HCT116 (cell line): ENCODE results near the gene CCDC187. TPM values are rescaled to one million over a fixed set of nuclear protein-coding genes. Genes with fewer than 3 reads are reported as not detected.

Experiments used
- ATAC-seq: fragments of 200-7000 bp; cut with Tn5 transposase; 2 replicates; pipeline ENCODE4 v1.9.1; 2020; ENCODE audit warnings: mild to moderate bottlenecking, moderate library complexity
- BruUV-seq: library from RNA; stranded (reverse); fragments of 400-500 nt; replicated peaks from 2 replicates; lab custom pipeline; 2021; lab: Mats Ljungman, UMichigan
- CTCF ChIA-PET: fragments of 300-600 bp; sonication (Branson Sonifier 250); formaldehyde crosslinking; loops from one replicate; lab custom pipeline; 2021; ENCODE audit warnings: antibody characterized with exemption; lab: Charles Lee
- POLR2A ChIA-PET: fragments of 300-600, 350-600 bp; sonication (Branson Sonifier 250); formaldehyde crosslinking; loops from one replicate; lab custom pipeline; 2021; ENCODE audit warnings: antibody characterized with exemption; lab: Charles Lee
- RAD21 ChIA-PET, 2 experiments: fragments of 300-600 bp; sonication (Branson Sonifier 250); formaldehyde crosslinking; loops; one replicate each; lab custom pipeline; 2023; ENCODE audit warnings: low total read pairs in 2 of 2; ENCODE audit not compliant: uncharacterized antibody in 2 of 2, unreplicated experiment in 2 of 2, low non-redundant PET in 1 of 2; lab: Charles Lee
- DNase-seq: peaks from one replicate; pipeline ENCODE4 v3.0.0-alpha.2; 2010; ENCODE audit warnings: low read depth, low spot score
- H2AFZ ChIP-seq: fragments of 200-600 bp; shearing (Covaris generic), sonication (generic); 2 replicates; pipeline ENCODE4 v1.6.1; 2017; ENCODE audit warnings: low read depth, mixed run types, mixed read lengths, antibody characterized with exemption, low read length; ENCODE audit not compliant: poor library complexity, severe bottlenecking
- H3K27ac ChIP-seq: 2 replicates; pipeline ENCODE4 v1.5.1; 2012; ENCODE audit warnings: low read depth, low read length
- H3K27me3 ChIP-seq: fragments of 200-600 bp; sonication (generic); 2 replicates; pipeline ENCODE4 v1.6.1; 2016; ENCODE audit warnings: mixed run types, low read length, mixed read lengths; ENCODE audit not compliant: insufficient read depth
- H3K36me3 ChIP-seq, 2 experiments: fragments of 200-500 bp in 1 of 2; fragments of 200-600 bp in 1 of 2; sonication (Bioruptor generic) in 1 of 2; sonication (generic) in 1 of 2; 2 replicates each; pipeline versions ENCODE4 v1.5.1 to v1.6.1; 2014 to 2016; ENCODE audit warnings: low read length in 2 of 2, inconsistent platforms in 1 of 2, mixed read lengths in 1 of 2, mixed run types in 1 of 2; ENCODE audit not compliant: insufficient read depth in 2 of 2, control insufficient read depth in 1 of 2
- H3K4me1 ChIP-seq, 2 experiments: fragments of 200-600 bp in 1 of 2; sonication (generic) in 1 of 2; 2 replicates each; pipeline versions ENCODE4 v1.5.1 to v1.6.1; 2012 to 2017; ENCODE audit warnings: low read length in 2 of 2, inconsistent platforms in 1 of 2, mild to moderate bottlenecking in 1 of 2, mixed read lengths in 1 of 2, mixed run types in 1 of 2, moderate library complexity in 1 of 2; ENCODE audit not compliant: insufficient read depth in 2 of 2, control insufficient read depth in 1 of 2
- H3K4me2 ChIP-seq: fragments of 200-600 bp; sonication (generic); 2 replicates; pipeline ENCODE4 v1.6.1; 2017; ENCODE audit warnings: mixed run types, low read length, mixed read lengths
- H3K4me3 ChIP-seq, 2 experiments: fragments of 200-600 bp in 1 of 2; sonication (generic) in 1 of 2; replicated peaks in 1 of 2; 2 replicates each; pipeline ENCODE4 v1.5.1; 2011 to 2016; ENCODE audit warnings: low read length in 2 of 2, control low read depth in 1 of 2, low read depth in 1 of 2, mild to moderate bottlenecking in 1 of 2, mixed read lengths in 1 of 2, mixed run types in 1 of 2
- H3K79me2 ChIP-seq: fragments of 200-600 bp; sonication (generic); 2 replicates; pipeline ENCODE4 v1.6.1; 2017; ENCODE audit warnings: mild to moderate bottlenecking, mixed run types, low read length, moderate library complexity, mixed read lengths; ENCODE audit not compliant: insufficient read depth
- H3K9ac ChIP-seq: fragments of 200-600 bp; sonication (generic); 2 replicates; pipeline ENCODE4 v1.6.1; 2016; ENCODE audit warnings: low read length, mixed read lengths
- H3K9me2 ChIP-seq: fragments of 200-600 bp; sonication (generic), shearing (Covaris generic); 2 replicates; pipeline ENCODE4 v1.6.1; 2017; ENCODE audit warnings: mixed run types, mild to moderate bottlenecking, moderate library complexity; ENCODE audit not compliant: insufficient read depth
- H3K9me3 ChIP-seq, 2 experiments: fragments of 200-500 bp in 1 of 2; fragments of 200-600 bp in 1 of 2; sonication (Bioruptor generic) in 1 of 2; sonication (generic) in 1 of 2; 2 replicates each; pipeline ENCODE4 v1.6.1; 2014 to 2017; ENCODE audit warnings: low read length in 2 of 2, mixed read lengths in 2 of 2, inconsistent platforms in 1 of 2, low read depth in 1 of 2, mild to moderate bottlenecking in 1 of 2, mixed run types in 1 of 2, moderate library complexity in 1 of 2; ENCODE audit not compliant: control insufficient read depth in 1 of 2, insufficient read depth in 1 of 2
- H4K20me1 ChIP-seq: fragments of 200-600 bp; sonication (generic), shearing (Covaris generic); 2 replicates; pipeline ENCODE4 v1.6.1; 2017; ENCODE audit warnings: mixed run types, mild to moderate bottlenecking, moderate library complexity; ENCODE audit not compliant: insufficient read depth
- CBX3 ChIP-seq: IDR thresholded peaks from 2 replicates; pipeline ENCODE4 v1.6.1; 2012; ENCODE audit warnings: low read depth
- CEBPB ChIP-seq: IDR thresholded peaks from 2 replicates; pipeline ENCODE4 v1.6.1; 2012; ENCODE audit warnings: low read depth
- EGR1 ChIP-seq: IDR thresholded peaks from 2 replicates; pipeline ENCODE4 v1.6.1; 2012; ENCODE audit warnings: low read depth
- ELF1 ChIP-seq: IDR thresholded peaks from 2 replicates; pipeline ENCODE4 v1.6.1; 2012; ENCODE audit warnings: low read depth, borderline replicate concordance
- EZH2 ChIP-seq: fragments of 200-600 bp; sonication (generic); IDR thresholded peaks from 2 replicates; pipeline ENCODE4 v1.6.1; 2017; ENCODE audit warnings: antibody characterized with exemption, mixed run types
- FOSL1 ChIP-seq: IDR thresholded peaks from 2 replicates; pipeline ENCODE4 v1.6.1; 2012; ENCODE audit warnings: low read depth
- REST ChIP-seq: IDR thresholded peaks from 2 replicates; pipeline ENCODE4 v1.6.1; 2012; ENCODE audit warnings: low read depth
- SIN3A ChIP-seq: IDR thresholded peaks from 2 replicates; pipeline ENCODE4 v1.6.1; 2012; ENCODE audit warnings: low read depth
- SRF ChIP-seq: IDR thresholded peaks from 2 replicates; pipeline ENCODE4 v1.6.1; 2012; ENCODE audit warnings: low read depth
- TCF7L2 ChIP-seq: IDR thresholded peaks from 2 replicates; pipeline ENCODE4 v1.7.0; 2011; ENCODE audit warnings: borderline replicate concordance, inconsistent platforms; ENCODE audit not compliant: insufficient read depth, insufficient read length; ENCODE audit errors: extremely low read depth
- YY1 ChIP-seq: IDR thresholded peaks from 2 replicates; pipeline ENCODE4 v1.6.1; 2011; ENCODE audit warnings: low read length, low read depth, moderate library complexity, mild to moderate bottlenecking; ENCODE audit not compliant: insufficient replicate concordance; ENCODE audit errors: extremely low read depth
- ZFX ChIP-seq: fragments of 450-650 bp; IDR thresholded peaks from 2 replicates; pipeline ENCODE4 v1.6.1; 2017
- ZNF274 ChIP-seq: fragments of 200-500 bp; sonication (Bioruptor generic); IDR thresholded peaks from 2 replicates; pipeline ENCODE4 v1.6.1; 2014; ENCODE audit warnings: mild to moderate bottlenecking, low read depth, low read length, inconsistent platforms
- intact Hi-C: fragments of 100-400 bp; cut with micrococcal nuclease; formaldehyde crosslinking; loops from 2 replicates; pipeline ENCODE4 v1.10.0; 2022
- total RNA-seq: library from RNA; stranded (reverse); gene quantifications from one replicate; pipeline ENCODE4 v1.2.1, GENCODE V29; 2021; ENCODE audit not compliant: unreplicated experiment
- TF ChIP-seq, protein P1 (sequence below): IDR thresholded peaks from 2 replicates; pipeline ENCODE4 v1.6.1; 2012
- TF ChIP-seq, protein P2 (sequence below): IDR thresholded peaks from 2 replicates; pipeline ENCODE4 v1.6.1; 2011; ENCODE audit warnings: mild to moderate bottlenecking, low read length, moderate library complexity; ENCODE audit not compliant: insufficient replicate concordance; ENCODE audit errors: extremely low read depth
- TF ChIP-seq, protein P3 (sequence below): IDR thresholded peaks from 2 replicates; pipeline ENCODE4 v1.6.1; 2012

The CCDC187 gene
- total RNA-seq, 1 experiment from 2014 or later = 4.6 TPM

GRCh38 chr9:136278894-136279293 is 25.0 kb downstream of the CCDC187 start:
- intact Hi-C loops = no loop called here
- Histone ChIP-seq H3K4me3 (no peak overlapping the region), H3K9me3 (no peaks in the 10 kb centered on the region), H3K9me2 (no peaks in the 10 kb centered on the region), H3K79me2 (no peaks in the 10 kb centered on the region), H3K36me3 (no peaks in the 10 kb centered on the region), H3K4me2 (no peak overlapping the region), H2AFZ (no peak overlapping the region), H4K20me1 (no peaks in the 10 kb centered on the region), H3K4me1 (peaks cover 6 to 8% of the 10 kb centered on the region in 2 experiments; a peak in 3 of 4 replicates), H3K27ac (no peak overlapping the region), H3K9ac (no peak overlapping the region), H3K27me3 (no peaks in the 10 kb centered on the region)
- CTCF ChIA-PET = interaction anchor here (1.2 kb wide), 1 partner anchor 9 kb away, joined by 3 read pairs; no protein-coding TSS in a partner anchor
- ATAC-seq (no peak), DNase-seq (no peak)
- BruUV-seq = no TSS peak
- RAD21 ChIA-PET = no interaction called here
- POLR2A ChIA-PET = no interaction called here
- TF ChIP-seq ZFX (no peak), SRF (no peak), ZNF274 (no peak), ELF1 (no peak)

GRCh38 chr9:136278221-136278620 is 25.7 kb downstream of the CCDC187 start:
- ATAC-seq (no peak), DNase-seq (no peak)
- Histone ChIP-seq H3K4me2 (no peak overlapping the region), H3K9me3 (no peaks in the 10 kb centered on the region), H3K27me3 (no peaks in the 10 kb centered on the region), H3K27ac (no peak overlapping the region), H3K9ac (no peak overlapping the region), H3K79me2 (no peaks in the 10 kb centered on the region), H3K9me2 (no peaks in the 10 kb centered on the region), H3K4me3 (no peak overlapping the region), H2AFZ (no peak overlapping the region), H3K36me3 (no peaks in the 10 kb centered on the region), H3K4me1 (peaks cover under 1 to 2% of the 10 kb centered on the region in 2 experiments; a peak in 3 of 4 replicates), H4K20me1 (no peaks in the 10 kb centered on the region)
- intact Hi-C loops = no loop called here
- BruUV-seq = no TSS peak
- RAD21 ChIA-PET = no interaction called here
- CTCF ChIA-PET = no interaction called here
- POLR2A ChIA-PET = no interaction called here
- TF ChIP-seq SIN3A (no peak), EZH2 (no peak), TCF7L2 (no peak), YY1 (no peak), CEBPB (no peak), REST (no peak), EGR1 (no peak), ELF1 (no peak), CBX3 (no peak), FOSL1 (no peak), ZNF274 (no peak), ZFX (no peak)
- TF ChIP-seq, protein P1, sequence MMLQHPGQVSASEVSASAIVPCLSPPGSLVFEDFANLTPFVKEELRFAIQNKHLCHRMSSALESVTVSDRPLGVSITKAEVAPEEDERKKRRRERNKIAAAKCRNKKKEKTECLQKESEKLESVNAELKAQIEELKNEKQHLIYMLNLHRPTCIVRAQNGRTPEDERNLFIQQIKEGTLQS = no peak
- TF ChIP-seq, protein P2, sequence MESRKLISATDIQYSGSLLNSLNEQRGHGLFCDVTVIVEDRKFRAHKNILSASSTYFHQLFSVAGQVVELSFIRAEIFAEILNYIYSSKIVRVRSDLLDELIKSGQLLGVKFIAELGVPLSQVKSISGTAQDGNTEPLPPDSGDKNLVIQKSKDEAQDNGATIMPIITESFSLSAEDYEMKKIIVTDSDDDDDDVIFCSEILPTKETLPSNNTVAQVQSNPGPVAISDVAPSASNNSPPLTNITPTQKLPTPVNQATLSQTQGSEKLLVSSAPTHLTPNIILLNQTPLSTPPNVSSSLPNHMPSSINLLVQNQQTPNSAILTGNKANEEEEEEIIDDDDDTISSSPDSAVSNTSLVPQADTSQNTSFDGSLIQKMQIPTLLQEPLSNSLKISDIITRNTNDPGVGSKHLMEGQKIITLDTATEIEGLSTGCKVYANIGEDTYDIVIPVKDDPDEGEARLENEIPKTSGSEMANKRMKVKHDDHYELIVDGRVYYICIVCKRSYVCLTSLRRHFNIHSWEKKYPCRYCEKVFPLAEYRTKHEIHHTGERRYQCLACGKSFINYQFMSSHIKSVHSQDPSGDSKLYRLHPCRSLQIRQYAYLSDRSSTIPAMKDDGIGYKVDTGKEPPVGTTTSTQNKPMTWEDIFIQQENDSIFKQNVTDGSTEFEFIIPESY = no peak
- TF ChIP-seq, protein P3, sequence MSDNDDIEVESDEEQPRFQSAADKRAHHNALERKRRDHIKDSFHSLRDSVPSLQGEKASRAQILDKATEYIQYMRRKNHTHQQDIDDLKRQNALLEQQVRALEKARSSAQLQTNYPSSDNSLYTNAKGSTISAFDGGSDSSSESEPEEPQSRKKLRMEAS = no peak
